Superior temporal gyrus (tissue), 1 donor: ENCODE results near the gene ACTG2.

ENCODE experiments used
- DNase-seq: peaks from one replicate; pipeline ENCODE4 v3.0.0-alpha.2; 2016; ENCODE audit errors: extremely low spot score

Gene ACTG2

DNA sequence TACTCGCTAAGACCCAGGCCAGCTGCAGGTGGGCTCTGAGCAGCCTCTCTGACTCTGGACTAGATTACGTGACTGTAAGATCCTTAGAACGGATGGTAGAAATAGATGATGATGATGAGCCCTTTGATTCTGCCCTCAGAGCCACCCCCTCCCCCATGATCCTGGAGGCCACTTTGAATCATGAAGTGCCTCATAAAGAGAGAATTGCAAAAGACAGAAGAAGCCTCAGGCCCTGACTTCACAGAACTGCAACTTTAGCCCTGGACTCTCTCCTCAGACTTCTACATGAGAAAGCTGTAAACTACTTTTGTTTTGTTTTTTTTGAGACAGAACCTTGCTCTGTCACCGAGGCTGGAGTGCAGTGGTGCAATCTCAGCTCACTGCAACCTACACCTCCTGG lies 76.5 kb downstream of the ACTG2 start:
- DNase-seq: no peak
